GM12875 (cell line): ENCODE results near the gene GNAZ.

Experiments
- H3K4me3 ChIP-seq: one replicate; pipeline ENCODE4 v1.5.1; 2011; ENCODE audit warnings: low read depth, low read length, control low read depth
- TF ChIP-seq, protein P1 (sequence below): IDR thresholded peaks from 2 replicates; pipeline ENCODE4 v1.5.1; 2011; ENCODE audit warnings: low read depth, mild to moderate bottlenecking, control low read depth, inconsistent platforms, low read length, moderate library complexity, borderline replicate concordance; ENCODE audit not compliant: insufficient read depth

GNAZ gene

DNA sequence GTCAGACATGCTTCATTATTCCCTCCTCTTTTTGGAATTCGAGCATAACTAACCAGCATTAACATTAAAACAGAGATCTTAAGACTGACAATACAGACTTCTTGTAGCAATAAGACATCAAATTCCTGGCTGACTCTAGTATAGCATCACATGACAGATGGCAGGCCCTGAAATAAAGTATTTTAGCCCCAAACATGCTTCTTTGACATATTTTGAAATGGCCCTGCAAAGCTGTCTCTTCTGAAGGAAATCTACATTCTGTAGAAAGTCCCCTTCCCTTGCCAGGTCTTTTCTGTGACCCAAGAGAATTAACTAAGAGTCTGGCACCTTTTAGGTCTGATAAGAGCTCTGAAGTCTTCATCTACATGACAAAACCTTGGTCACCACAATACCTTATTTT, 38.5 kb upstream of the GNAZ start:
- H3K4me3 ChIP-seq: no peak overlapping the region
- TF ChIP-seq, protein P1, sequence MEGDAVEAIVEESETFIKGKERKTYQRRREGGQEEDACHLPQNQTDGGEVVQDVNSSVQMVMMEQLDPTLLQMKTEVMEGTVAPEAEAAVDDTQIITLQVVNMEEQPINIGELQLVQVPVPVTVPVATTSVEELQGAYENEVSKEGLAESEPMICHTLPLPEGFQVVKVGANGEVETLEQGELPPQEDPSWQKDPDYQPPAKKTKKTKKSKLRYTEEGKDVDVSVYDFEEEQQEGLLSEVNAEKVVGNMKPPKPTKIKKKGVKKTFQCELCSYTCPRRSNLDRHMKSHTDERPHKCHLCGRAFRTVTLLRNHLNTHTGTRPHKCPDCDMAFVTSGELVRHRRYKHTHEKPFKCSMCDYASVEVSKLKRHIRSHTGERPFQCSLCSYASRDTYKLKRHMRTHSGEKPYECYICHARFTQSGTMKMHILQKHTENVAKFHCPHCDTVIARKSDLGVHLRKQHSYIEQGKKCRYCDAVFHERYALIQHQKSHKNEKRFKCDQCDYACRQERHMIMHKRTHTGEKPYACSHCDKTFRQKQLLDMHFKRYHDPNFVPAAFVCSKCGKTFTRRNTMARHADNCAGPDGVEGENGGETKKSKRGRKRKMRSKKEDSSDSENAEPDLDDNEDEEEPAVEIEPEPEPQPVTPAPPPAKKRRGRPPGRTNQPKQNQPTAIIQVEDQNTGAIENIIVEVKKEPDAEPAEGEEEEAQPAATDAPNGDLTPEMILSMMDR: no peak

DNA sequence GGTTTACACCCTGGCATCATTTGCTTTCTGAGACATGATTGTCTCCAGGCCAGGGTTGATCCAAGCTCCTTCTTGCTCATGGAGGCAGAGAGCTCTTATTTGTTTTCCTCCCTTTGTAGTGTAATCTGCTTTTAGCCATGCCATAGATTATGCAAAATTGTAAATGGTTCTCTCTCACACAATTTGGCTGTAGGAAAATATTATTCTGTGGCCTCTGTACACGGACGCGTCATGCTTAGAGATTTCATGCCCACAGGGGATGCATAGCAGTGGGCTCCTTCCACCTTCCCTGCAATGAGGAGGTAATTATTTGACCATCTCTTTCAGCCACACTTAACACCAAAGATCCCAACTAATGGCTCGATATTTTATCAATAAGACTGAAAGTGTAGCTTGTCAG, 37.7 kb upstream of the GNAZ start:
- TF ChIP-seq, protein P1: no peak
- no peak overlapping the region for H3K4me3 ChIP-seq

DNA sequence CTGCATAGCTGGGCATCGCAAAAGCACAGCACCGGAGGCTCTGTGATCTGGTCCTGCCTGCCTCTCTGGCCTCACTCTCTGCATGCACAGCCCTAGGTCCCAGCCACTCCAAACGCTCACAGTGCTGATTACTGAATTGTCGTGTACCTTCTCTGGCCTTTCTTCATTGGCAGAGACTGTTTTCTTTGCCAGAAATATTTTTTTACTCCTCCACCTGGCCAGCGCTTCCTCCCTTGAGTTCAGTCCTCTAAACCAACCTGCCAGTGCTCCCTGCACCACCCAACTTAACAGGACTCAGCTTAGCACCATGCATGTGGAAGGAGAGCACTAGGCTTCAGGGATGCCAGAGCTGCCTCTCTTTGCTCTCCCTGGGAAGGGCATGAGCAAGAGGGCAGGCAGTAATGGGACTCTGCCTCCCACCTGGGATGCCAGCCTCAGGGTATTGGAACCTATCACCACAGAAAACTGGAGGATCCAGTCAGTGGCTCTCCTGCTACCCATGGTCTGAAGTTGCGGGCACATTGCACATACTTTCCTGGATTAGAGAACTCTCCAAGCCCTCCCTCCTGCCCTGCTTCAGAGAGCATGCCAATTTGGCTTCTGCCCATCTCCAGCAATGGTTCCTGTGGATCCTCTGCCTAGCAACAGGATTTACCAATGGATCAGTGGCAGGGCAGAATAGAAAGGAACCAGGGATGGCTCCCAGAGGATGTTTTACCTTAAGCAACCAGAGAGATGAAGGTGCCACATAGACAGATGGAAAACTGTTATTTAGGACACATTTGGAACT, 37.0 kb upstream of the GNAZ start:
- H3K4me3 ChIP-seq: no peak overlapping the region
- TF ChIP-seq, protein P1: no peak

DNA sequence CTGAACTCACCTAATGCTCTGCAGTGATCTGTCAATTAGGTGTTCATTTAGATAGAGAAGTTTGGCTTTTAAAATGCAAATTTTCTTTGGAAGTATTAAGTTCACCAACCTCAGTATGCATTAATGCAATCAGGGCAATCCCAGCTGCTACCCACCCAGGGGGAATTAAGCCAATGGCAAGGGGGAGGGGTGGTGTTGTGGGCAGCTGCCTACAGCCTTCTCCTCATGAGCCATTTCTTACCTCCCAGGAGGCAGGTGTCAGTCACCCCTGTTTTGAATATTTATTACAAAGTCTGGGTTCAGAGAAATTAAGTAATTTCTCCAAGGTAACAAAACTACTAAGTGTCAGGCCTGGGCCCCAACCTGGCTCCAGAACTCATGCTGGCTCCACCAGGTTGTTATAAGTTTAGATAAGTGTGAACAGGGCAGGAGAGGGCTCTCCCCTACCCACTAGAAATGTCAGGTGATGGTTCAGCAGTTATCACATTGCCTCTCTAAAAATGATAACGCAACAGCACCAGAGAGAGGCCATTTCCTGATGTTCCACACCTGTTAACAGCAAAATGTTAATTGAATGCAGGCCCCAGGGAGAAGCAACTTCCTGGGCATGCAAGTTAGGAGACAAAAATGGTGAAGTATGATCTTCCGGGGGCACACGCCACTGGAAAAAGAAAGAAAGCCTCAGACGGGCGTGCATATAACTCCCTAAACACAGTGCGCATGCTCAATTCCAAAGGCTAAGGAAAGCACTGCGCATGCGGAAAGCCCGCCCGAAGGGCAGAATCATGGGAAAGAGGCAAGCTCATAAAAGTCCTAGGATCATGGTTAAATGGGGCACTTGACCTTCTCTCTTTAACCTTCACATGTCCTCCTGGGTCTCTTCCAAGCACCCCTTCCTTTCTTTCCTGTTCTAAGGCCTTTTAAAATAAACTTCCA, 35.4 kb upstream of the GNAZ start:
- no peak overlapping the region for H3K4me3 ChIP-seq
- TF ChIP-seq, protein P1: no peak

DNA sequence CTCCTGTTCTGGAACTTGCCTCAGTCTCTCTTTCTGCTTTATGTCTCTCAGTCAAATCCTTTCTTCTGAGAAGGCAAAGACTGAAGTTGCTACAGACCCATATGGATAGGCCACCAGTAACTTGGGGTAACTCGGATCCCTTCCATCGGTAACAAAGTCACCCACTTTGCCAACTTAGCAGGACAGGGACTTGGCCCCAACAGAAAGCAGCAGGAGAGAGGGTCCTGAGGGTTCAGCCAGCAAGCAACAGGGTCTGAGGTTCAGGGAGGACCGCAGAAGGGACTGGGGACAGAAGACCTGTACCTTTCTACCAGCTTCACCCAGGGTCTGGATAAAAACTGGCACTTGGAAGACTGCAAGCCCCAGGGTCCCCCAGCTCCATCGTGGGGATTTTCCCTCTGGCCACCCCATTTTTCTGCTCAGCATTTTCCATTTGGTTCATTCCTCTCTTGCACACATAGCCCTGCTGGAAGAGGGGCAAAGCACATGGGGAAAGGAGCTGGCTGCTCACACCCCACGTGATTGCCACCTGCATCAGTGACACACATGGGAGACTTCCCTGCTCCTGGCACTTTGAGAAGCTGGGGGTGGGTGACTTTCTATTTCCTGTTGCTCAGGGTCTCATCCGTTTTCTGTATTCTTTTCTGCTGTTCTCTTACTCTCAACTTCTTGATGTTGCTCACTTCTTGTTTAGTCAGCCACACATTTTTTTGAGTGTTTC, 34.6 kb upstream of the GNAZ start:
- H3K4me3 ChIP-seq: no peak overlapping the region
- TF ChIP-seq, protein P1: no peak

DNA sequence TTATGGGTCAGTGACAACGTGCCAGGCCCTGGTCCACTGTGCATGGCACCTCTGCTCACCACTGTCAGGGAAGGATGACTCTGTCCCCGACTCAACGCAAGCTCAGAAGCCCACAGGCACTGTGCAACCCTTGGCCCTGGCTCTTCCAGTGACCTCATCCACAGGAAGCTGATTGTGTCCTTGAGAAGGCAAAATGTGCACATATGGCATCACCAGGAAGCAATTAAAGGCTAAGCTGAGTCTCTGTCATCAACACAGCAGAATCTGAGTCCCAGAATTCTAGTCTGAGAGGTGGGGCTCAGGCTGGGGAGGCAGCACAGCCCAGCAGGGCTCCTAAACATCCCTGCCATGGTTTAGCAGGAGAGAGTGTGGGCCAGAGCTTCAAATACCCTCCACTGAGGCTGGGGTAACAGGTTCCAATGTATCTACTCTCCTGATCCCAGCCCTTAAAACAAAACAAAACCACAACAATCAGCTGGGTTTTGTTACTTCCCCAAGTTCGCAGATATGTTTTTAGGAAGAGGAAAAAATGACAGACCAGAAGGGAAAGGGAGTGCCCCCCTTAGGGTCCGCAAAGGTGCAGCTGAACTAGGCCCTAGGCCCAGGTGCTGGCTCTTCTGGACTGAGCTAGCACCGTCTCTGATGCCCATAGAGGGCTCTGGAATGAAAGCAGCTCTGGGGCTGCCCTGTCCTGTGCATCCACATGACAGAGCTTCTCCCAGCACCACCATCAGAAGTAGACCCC, 33.5 kb upstream of the GNAZ start:
- no peak overlapping the region for H3K4me3 ChIP-seq
- TF ChIP-seq, protein P1: no peak
